ENCODE results near the gene TBL3.

The TBL3 gene

DNA sequence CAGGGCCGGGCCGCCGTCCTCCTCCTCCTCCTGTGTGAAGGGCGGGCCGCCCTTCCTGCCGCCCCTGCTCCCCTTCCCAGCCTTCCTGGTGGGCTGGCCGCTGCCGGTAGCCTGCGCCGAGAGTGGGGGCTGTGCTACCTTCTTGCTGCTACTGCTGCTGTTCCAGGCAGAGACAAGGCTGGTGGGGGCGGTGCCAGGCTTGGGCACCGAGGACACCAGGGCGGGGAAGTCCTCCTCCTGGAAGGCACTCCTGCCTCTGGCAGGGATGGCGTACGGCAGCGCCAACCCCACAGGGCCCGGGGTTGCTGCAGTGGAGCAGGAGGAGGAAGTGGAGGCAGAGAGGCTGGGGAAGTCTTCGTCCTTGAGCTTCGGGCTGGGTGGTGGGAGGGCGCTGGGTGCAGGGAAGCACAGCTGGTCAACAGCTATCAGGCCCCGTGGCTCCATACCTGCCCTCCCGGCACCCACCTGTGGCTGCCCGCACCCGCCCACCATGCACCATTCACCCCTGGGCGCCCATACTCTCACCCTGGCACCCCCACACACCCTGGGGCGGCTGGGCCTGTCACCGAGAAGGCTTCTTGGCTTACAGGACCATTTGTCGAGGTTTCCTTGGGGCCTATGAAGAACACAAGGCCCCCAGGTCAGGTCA, 28.1 kb downstream of the TBL3 start:
- DNase-seq (ENCODE audit: insufficient read length) (no peak), FAIRE-seq (no peak)
- TF ChIP-seq TAF1 (IDR thresholded peaks at IDR 0.05; ENCODE audit: borderline replicate concordance, low read depth, low read length) (no peak), POLR2A (IDR thresholded peaks at IDR 0.05; ENCODE audit: low read depth, low read length) (no peak; the same call in 1 of the 2 replicates), POLR2AphosphoS5 (IDR thresholded peaks at IDR 0.05; ENCODE audit: low read depth, low read length) (no peak)

DNA sequence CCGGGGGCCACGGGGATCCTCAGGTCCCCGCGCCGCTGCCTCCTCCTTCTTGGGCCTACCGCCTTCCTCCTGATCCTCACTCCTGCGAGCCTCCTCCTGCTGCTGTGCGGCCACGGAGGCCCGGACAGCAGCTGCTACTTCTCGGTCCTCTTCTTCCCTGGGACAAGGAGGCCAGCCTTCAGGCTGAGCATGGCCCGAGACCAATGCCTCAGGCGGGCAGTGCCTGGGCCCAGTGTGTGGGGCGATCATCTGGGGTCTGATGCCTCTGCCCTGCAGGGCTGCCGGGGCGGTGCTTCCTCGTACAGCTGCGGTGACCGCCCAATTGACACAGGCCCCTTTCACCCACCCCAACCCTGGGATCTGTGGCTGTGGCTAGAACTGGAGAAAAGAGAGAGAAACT, 29.2 kb downstream of the TBL3 start:
- TF ChIP-seq POLR2A (IDR thresholded peaks at IDR 0.05; ENCODE audit: low read depth, low read length): no peak
- TF ChIP-seq TAF1 (IDR thresholded peaks at IDR 0.05; ENCODE audit: borderline replicate concordance, low read depth, low read length): no peak
- no peak; the same call in 1 of the 2 replicates for TF ChIP-seq POLR2AphosphoS5 (IDR thresholded peaks at IDR 0.05; ENCODE audit: low read depth, low read length)
- DNase-seq (ENCODE audit: insufficient read length) (no peak), FAIRE-seq (no peak)

DNA sequence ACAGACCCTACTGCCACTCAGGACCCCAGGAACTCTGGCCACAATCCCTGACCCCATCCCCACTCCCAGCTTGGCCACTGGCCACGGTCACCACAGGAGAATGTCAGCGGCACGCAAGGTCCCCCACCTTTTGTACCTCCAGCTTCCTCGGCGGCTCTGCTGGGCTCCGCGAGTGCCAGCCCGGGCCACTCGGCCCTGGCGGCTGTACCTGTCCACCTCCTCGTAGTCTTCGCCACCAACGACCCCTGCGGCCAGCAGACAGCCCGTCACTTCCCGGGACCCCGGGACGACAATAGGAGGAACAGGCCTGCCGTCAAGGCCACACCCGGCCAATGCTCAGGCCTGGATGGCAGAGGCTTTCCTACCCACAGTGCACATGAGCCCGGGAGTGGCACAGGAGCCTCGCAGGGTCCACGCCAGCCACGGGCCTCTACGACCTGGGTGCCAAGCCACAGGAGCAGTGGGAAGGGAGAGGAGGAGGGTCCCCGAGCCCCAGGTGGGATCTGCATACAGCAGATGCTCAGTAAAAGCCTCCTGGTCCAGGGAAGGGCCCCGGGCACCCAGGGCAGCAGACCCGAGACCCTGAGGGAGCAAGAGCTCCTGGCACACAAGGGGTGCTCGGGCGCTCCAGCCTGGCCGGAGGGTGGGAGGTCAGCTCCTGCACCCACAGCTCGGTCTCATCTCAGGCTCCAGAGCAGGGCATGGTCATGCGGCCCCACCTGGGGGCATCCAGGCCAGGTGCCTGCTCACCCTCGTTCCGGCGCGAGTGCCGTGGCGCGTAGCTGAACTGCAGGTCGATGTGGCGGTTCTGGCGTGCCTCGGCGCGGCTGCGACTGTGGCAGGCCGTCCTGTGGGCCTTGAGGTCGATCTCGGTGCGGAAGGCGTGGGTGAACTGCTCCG, 29.9 kb downstream of the TBL3 start:
- no peak for FAIRE-seq
- DNase-seq (ENCODE audit: insufficient read length): no peak
- TF ChIP-seq TAF1 (IDR thresholded peaks at IDR 0.05; ENCODE audit: borderline replicate concordance, low read depth, low read length) (no peak), POLR2AphosphoS5 (IDR thresholded peaks at IDR 0.05; ENCODE audit: low read depth, low read length) (no peak; the same call in 1 of the 2 replicates), POLR2A (IDR thresholded peaks at IDR 0.05; ENCODE audit: low read depth, low read length) (no peak)

DNA sequence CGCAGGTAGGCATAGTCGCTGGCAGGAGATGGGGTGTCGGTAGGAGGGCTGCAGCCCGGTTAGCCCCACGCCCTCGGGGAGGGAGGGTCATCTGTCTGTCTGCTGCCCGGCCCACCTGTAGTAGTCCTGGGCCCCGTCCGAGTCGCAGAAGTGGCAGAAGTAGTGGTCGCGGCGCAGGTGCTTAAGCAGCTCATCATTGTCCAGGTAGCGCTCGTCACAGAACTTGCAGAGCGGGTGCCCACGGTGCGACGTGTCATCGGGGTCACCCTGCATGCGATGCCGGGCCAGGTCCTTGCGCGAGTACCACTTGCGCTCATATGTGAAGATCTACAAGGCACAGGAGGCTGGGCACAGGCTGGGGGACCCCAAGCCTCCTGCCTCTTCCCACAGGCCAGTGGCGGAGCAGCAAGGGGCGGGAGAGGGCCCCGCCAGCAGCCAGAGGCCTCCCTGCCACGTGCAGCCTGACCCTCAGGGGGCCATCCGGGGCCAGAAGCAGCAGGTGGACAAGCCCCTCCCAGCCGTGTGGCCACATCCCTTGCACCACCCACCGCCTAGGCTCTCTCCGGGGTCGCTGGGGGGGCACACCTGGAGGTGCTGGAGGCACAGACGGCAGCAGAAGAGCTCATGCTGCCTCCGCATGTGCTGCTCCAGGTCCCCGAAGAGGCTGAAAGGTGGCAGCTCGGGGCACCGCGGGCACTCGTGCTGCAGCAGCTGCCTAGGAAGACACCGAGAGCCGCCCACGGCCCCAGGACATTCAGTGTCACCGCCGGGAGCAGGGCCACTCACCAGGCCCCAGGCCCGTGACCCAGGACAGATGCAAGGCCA, 30.8 kb downstream of the TBL3 start:
- no peak for TF ChIP-seq TAF1 (IDR thresholded peaks at IDR 0.05; ENCODE audit: borderline replicate concordance, low read depth, low read length)
- peak; percentile 8; the same call in 1 of the 2 replicates for TF ChIP-seq POLR2AphosphoS5 (IDR thresholded peaks at IDR 0.05; ENCODE audit: low read depth, low read length)
- DNase-seq (ENCODE audit: insufficient read length) (no peak), FAIRE-seq (no peak)

DNA sequence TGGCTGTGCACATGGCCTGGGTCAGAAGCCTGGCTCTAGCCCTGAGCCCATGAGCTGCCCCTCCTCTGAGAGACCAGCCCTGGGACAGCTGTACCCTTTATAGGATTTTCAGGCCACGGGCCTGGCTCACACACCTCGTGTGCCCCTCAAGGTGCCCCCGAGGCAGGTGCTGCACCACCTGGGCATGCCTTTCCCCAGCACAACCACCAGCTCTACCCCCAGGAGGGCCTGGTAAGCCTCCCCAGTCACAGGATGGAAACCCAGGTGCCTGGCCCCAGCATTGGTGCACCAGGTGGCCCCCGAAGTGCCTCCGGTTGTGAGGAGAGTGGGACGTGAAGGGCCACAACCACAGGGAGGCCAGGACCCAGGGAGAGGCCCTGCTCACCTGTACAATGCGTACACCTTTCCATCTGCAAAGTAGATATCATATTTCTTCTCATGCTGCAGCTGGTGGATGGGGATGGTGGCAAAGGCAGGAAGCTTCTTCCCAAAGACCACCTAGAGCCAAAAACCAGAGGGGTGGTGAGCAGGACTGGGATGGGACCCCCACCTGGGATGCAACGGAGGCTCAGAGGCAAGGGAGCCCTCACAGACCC, 31.5 kb downstream of the TBL3 start:
- no peak for DNase-seq (ENCODE audit: insufficient read length)
- no peak for FAIRE-seq
- TF ChIP-seq POLR2A (IDR thresholded peaks at IDR 0.05; ENCODE audit: low read depth, low read length) (no peak), POLR2AphosphoS5 (IDR thresholded peaks at IDR 0.05; ENCODE audit: low read depth, low read length) (0 out of 2 replicates have a peak, but pooled peaks have one; percentile 2), TAF1 (IDR thresholded peaks at IDR 0.05; ENCODE audit: borderline replicate concordance, low read depth, low read length) (no peak)

DNA sequence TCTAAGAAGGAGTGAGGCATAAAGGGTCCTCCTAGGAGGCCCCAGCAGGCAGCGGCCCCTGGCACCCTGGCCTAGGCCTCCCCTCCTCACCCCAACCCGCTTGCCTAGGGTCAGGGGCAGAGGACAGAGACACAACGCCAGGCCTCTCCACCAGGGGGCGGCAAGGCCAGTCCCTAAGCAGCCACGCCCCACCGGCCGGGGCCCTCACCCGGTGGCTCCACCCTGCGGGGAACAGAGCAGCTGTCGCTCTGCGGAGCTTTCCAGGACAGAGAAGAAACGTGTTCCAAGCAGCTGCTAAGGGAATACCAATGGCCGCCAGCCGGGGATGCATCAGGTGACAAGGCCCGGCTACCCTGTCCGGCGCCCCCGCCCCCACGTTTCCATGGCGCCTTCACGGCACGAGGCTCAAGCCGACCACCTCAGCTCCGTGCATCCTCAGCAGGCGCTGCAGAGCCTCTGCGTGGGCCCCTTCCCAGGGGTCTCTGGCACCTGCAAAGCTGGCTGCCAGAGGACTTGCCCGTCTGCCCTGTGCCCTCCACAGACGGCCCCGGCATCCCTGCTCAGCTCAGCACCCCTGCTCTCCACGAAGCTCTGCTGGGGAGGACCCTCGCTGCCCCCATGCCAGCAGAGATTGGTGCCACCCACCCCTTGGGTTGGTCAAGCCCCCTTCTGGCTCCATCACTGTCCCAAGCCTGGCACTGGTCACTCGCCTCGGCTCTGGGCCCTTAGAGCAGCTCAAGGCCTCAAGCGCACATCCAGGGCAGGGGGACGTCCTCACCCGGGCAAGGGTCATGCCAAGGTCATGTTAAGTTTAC, 32.2 kb downstream of the TBL3 start:
- TF ChIP-seq POLR2A (IDR thresholded peaks at IDR 0.05; ENCODE audit: low read depth, low read length) (no peak), TAF1 (IDR thresholded peaks at IDR 0.05; ENCODE audit: borderline replicate concordance, low read depth, low read length) (no peak), POLR2AphosphoS5 (IDR thresholded peaks at IDR 0.05; ENCODE audit: low read depth, low read length) (no peak)
- FAIRE-seq (peak; percentile 94), DNase-seq (ENCODE audit: insufficient read length) (peak; percentile 98)

DNA sequence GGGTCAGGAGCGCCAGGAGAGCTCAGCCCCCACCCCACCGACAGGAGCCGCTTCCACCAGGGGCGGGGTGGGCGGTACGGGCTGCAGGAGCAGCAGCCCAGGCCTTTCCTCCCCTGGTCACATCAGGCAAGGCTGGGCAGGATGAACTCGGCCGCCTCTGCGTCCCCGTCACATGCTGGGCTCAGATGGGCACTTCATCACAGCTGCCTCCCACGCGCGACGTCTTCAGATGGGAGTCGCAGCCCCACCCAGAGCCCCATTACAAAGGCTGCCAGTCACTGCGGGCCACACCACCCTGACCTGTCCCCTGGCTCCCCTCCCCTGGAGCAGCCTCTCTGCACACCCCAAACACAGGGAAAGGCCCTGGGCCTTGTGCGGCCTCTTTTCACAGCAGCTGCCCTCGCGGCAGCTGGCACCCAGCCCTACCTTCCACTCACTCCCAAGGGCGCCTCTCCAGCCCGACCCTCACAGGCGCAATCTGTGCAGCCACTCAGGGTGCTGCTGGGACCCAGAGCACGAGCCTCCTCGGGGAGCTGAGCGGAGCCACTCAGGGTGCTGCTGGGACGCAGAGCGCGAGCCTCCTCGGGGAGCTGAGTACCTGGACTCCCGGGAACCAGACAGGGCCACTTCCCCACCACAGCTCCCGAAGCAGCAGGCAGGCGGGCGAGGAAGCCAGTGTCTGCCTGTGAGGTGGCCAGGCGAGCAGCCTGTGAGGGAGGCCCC, 33.1 kb downstream of the TBL3 start:
- TF ChIP-seq POLR2A (IDR thresholded peaks at IDR 0.05; ENCODE audit: low read depth, low read length) (no peak; the same call in 1 of the 2 replicates), TAF1 (IDR thresholded peaks at IDR 0.05; ENCODE audit: borderline replicate concordance, low read depth, low read length) (no peak), POLR2AphosphoS5 (IDR thresholded peaks at IDR 0.05; ENCODE audit: low read depth, low read length) (no peak)
- FAIRE-seq (no peak), DNase-seq (ENCODE audit: insufficient read length) (no peak)

DNA sequence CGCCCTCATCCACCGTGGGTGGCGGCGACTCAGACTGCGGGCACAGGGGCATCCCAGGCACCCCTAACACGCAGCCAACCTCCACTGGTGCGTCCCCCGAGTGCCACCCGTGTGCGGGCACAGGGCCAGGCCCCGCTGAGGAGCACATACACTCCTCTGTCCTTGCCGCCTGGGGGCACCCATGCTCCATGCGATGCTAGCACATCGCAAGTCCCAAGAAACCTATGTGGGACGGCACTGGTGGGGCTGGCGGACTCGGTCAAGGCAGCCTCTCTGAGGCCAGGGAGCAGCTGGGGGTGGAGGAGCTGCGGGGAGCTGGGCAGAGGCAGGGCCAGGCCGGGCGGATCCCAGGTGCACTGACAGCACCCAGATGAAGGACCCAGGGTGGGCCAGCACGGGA, 33.8 kb downstream of the TBL3 start:
- DNase-seq (ENCODE audit: insufficient read length): no peak
- FAIRE-seq: no peak
- TF ChIP-seq POLR2A (IDR thresholded peaks at IDR 0.05; ENCODE audit: low read depth, low read length): no peak

DNA sequence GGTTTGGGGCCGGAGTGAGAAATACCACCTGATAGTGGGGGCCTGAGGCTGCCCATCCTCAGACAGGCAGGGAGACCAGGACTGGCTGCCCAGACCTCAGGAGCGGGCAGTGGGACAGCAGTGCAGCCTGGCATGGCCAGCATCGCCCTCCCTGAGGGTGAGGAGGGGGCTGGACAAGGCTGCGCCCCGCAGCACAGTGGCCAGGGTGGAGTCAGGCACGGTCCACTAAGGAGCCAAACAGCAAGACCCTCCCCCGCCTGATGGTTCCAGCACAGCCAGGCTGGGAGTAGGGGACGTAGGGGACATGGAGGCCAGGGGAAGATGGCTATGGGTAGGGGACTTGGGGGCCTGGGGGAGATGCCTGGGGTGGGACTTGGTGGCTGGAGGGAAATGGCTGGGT, 34.5 kb downstream of the TBL3 start:
- TF ChIP-seq POLR2AphosphoS5 (IDR thresholded peaks at IDR 0.05; ENCODE audit: low read depth, low read length) (no peak), POLR2A (IDR thresholded peaks at IDR 0.05; ENCODE audit: low read depth, low read length) (no peak), TAF1 (IDR thresholded peaks at IDR 0.05; ENCODE audit: borderline replicate concordance, low read depth, low read length) (no peak)
- FAIRE-seq: no peak

More for the DNA sequence above, 34.5 kb downstream of the TBL3 start:
- DNase-seq (ENCODE audit: insufficient read length): no peak
